Neural progenitor cell (in vitro differentiated cells): Measurements from ENCODE around the gene PCDHB8.
"Not testable (repeated sequence)": the region's sequence is repeated elsewhere in the genome, so short reads cannot be mapped to it uniquely, and the experiment has no call there.

Source experiments
- EZH2 ChIP-seq: fragments of 200-600 bp; sonication (generic); IDR thresholded peaks from 2 replicates; pipeline ENCODE4 v1.6.1; 2017; ENCODE audit warnings: antibody characterized with exemption, mild to moderate bottlenecking, moderate library complexity
- EZH2phosphoT487 ChIP-seq: fragments of 200-600 bp; sonication (generic); IDR thresholded peaks from 2 replicates; pipeline ENCODE4 v1.6.1; 2017; ENCODE audit warnings: antibody characterized with exemption
- TF ChIP-seq, protein P1 (sequence below): fragments of 200-600 bp; sonication (generic); IDR thresholded peaks from 2 replicates; pipeline ENCODE4 v1.5.1; 2017; ENCODE audit warnings: antibody characterized with exemption, mild to moderate bottlenecking

DNA sequence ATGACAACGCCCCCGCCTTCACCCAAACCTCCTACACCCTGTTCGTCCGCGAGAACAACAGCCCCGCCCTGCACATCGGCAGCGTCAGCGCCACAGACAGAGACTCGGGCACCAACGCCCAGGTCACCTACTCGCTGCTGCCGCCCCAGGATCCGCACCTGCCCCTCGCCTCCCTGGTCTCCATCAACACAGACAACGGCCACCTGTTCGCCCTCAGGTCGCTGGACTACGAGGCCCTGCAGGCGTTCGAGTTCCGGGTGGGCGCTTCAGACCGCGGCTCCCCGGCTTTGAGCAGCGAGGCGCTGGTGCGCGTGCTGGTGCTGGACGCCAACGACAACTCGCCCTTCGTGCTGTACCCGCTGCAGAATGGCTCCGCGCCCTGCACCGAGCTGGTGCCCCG lies 1.8 kb downstream of the PCDHB8 start:
- TF ChIP-seq EZH2phosphoT487, EZH2: not testable (repeated sequence)
- TF ChIP-seq, protein P1, sequence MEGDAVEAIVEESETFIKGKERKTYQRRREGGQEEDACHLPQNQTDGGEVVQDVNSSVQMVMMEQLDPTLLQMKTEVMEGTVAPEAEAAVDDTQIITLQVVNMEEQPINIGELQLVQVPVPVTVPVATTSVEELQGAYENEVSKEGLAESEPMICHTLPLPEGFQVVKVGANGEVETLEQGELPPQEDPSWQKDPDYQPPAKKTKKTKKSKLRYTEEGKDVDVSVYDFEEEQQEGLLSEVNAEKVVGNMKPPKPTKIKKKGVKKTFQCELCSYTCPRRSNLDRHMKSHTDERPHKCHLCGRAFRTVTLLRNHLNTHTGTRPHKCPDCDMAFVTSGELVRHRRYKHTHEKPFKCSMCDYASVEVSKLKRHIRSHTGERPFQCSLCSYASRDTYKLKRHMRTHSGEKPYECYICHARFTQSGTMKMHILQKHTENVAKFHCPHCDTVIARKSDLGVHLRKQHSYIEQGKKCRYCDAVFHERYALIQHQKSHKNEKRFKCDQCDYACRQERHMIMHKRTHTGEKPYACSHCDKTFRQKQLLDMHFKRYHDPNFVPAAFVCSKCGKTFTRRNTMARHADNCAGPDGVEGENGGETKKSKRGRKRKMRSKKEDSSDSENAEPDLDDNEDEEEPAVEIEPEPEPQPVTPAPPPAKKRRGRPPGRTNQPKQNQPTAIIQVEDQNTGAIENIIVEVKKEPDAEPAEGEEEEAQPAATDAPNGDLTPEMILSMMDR, result not testable (repeated sequence)
